Right lobe of liver (tissue), 4 donors: ENCODE measurements around the gene ZDHHC9.

Source experiments
- CTCF ChIP-seq, 4 donors: fragments of 200-600 bp in 3 of 4; fragments of 450-650 bp in 1 of 4; IDR thresholded peaks; one replicate each; pipeline versions ENCODE4 v1.5.1 to v1.8.0; 2016 to 2022; ENCODE audit warnings: antibody characterized with exemption in 4 of 4, mild to moderate bottlenecking in 2 of 4
- POLR2A ChIP-seq: fragments of 450-650 bp; IDR thresholded peaks from one replicate; pipeline ENCODE4 v1.6.1; 2017; ENCODE audit warnings: antibody characterized with exemption, mild to moderate bottlenecking
- donor health status: DM: no; HTN: no; CAD: no.
- donor health status: DM: no; HTN: no; CAD: no.
- donor health status: DM: no; HTN: yes; CAD: no.

- no peak for TF ChIP-seq CTCF (IDR thresholded peaks at IDR 0.05)
- no peak for TF ChIP-seq POLR2A
Observed at GRCh38 chrX:129790808-129791207, 52.9 kb downstream of the ZDHHC9 start.
